GM23338 (cell line): ENCODE data around the gene TLR3. TPM values are rescaled to one million over a fixed set of nuclear protein-coding genes. Genes with fewer than 3 reads are reported as not detected.
"Not testable (repeated sequence)": the region's sequence is repeated elsewhere in the genome, so short reads cannot be mapped to it uniquely, and the experiment has no call there.

Source experiments
- ATAC-seq: fragments of 200-7000 bp; cut with Tn5 transposase; 3 replicates; pipeline ENCODE4 v1.9.1; 2020
- DNase-seq: peaks from one replicate; pipeline ENCODE4 v3.0.0-alpha.2; 2015; ENCODE audit warnings: low spot score
- H2AFZ ChIP-seq: fragments of 200-600 bp; sonication (generic); 2 replicates; pipeline ENCODE4 v1.8.0; 2016; ENCODE audit warnings: antibody characterized with exemption, mild to moderate bottlenecking, moderate library complexity
- H3F3A ChIP-seq: fragments of 200-600 bp; sonication (generic); replicated peaks from 2 replicates; pipeline ENCODE4 v1.8.0; 2017; ENCODE audit warnings: antibody characterized with exemption, mixed run types, low read depth
- H3K27ac ChIP-seq: fragments of 200-600 bp; sonication (generic); 2 replicates; pipeline ENCODE4 v1.6.1; 2016; ENCODE audit warnings: low read depth
- H3K27me3 ChIP-seq: fragments of 200-600 bp; sonication (generic); 2 replicates; pipeline ENCODE4 v1.8.0; 2016; ENCODE audit warnings: mild to moderate bottlenecking, mixed run types, moderate library complexity; ENCODE audit not compliant: insufficient read depth
- H3K36me3 ChIP-seq: fragments of 200-600 bp; sonication (generic); 2 replicates; pipeline ENCODE4 v1.8.0; 2016; ENCODE audit warnings: mild to moderate bottlenecking; ENCODE audit not compliant: insufficient read depth
- H3K4me1 ChIP-seq: fragments of 200-600 bp; sonication (generic); 2 replicates; pipeline ENCODE4 v1.8.0; 2016; ENCODE audit warnings: mild to moderate bottlenecking, moderate library complexity; ENCODE audit not compliant: insufficient read depth
- H3K4me2 ChIP-seq: fragments of 200-600 bp; sonication (generic); 2 replicates; pipeline ENCODE4 v1.7.1; 2017; ENCODE audit warnings: mixed run types
- H3K4me3 ChIP-seq: fragments of 200-600 bp; sonication (generic); 2 replicates; pipeline ENCODE4 v1.6.1; 2016; ENCODE audit warnings: mixed run types
- H3K79me2 ChIP-seq: fragments of 200-600 bp; sonication (generic); replicated peaks from 2 replicates; pipeline ENCODE4 v1.8.0; 2017; ENCODE audit warnings: mild to moderate bottlenecking; ENCODE audit not compliant: insufficient read depth
- H3K9me2 ChIP-seq: fragments of 200-600 bp; sonication (generic); 2 replicates; pipeline ENCODE4 v1.8.0; 2017; ENCODE audit not compliant: insufficient read depth
- H4K20me1 ChIP-seq: fragments of 200-600 bp; sonication (generic); replicated peaks from 2 replicates; pipeline ENCODE4 v1.8.0; 2017; ENCODE audit warnings: mild to moderate bottlenecking; ENCODE audit not compliant: insufficient read depth
- H3K27ac Mint-ChIP-seq: 2 replicates; pipeline ENCODE4 v1.8.0; 2020; ENCODE audit warnings: inconsistent platforms, mild to moderate bottlenecking, moderate library complexity, mixed read lengths
- H3K27me3 Mint-ChIP-seq: 3 replicates; pipeline ENCODE4 v1.8.0; 2022; ENCODE audit warnings: low read depth, mild to moderate bottlenecking, moderate library complexity, mixed read lengths, inconsistent platforms; ENCODE audit not compliant: insufficient read depth, poor library complexity
- H3K36me3 Mint-ChIP-seq: 3 replicates; pipeline ENCODE4 v1.8.0; 2021; ENCODE audit warnings: low read depth, mild to moderate bottlenecking, inconsistent platforms, moderate library complexity, mixed read lengths
- H3K4me1 Mint-ChIP-seq: 3 replicates; pipeline ENCODE4 v1.8.0; 2020; ENCODE audit warnings: mild to moderate bottlenecking, inconsistent platforms, mixed read lengths
- H3K4me3 Mint-ChIP-seq: 3 replicates; pipeline ENCODE4 v1.8.0; 2021; ENCODE audit warnings: moderate library complexity, mild to moderate bottlenecking, inconsistent platforms, mixed read lengths
- H3K9me3 Mint-ChIP-seq: 3 replicates; pipeline ENCODE4 v1.8.0; 2020; ENCODE audit warnings: moderate library complexity, mild to moderate bottlenecking, inconsistent platforms, mixed read lengths
- EZH2phosphoT487 ChIP-seq: fragments of 200-600 bp; sonication (generic); IDR thresholded peaks from one replicate; pipeline ENCODE4 v1.8.1; 2018; ENCODE audit warnings: antibody characterized with exemption; ENCODE audit not compliant: unreplicated experiment
- NANOG ChIP-seq: IDR thresholded peaks from 2 replicates; pipeline ENCODE4 v1.6.1; 2016; ENCODE audit warnings: antibody characterized with exemption, borderline replicate concordance
- ZNF114 ChIP-seq: fragments of 250-450 bp; sonication (Bioruptor Pico); IDR thresholded peaks from 2 replicates; pipeline ENCODE4 v1.5.0; 2020; ENCODE audit warnings: mild to moderate bottlenecking, moderate library complexity
- ZNF331 ChIP-seq: fragments of 250-450 bp; sonication (Bioruptor Pico); IDR thresholded peaks from 2 replicates; pipeline ENCODE4 v1.5.0; 2020; ENCODE audit warnings: low read depth, mild to moderate bottlenecking, moderate library complexity
- polyA plus RNA-seq: library from polyadenylated mRNA; unstranded; fragments of >200 nt; fragmentation: Nextera tagmentation; extraction: Ambion mirVana; gene quantifications from 2 replicates; pipeline ENCODE4 v1.2.1, GENCODE V29; 2016
- total RNA-seq: library from RNA; depleted of rRNA; stranded (reverse); fragments of >200 nt; shearing (Covaris generic); gene quantifications from 2 replicates; pipeline ENCODE4 v1.2.3, GENCODE V29; 2014

Gene TLR3
- total and polyA plus RNA-seq, 2 experiments from 2014 or later, result 0.32 to 0.38 TPM

DNA sequence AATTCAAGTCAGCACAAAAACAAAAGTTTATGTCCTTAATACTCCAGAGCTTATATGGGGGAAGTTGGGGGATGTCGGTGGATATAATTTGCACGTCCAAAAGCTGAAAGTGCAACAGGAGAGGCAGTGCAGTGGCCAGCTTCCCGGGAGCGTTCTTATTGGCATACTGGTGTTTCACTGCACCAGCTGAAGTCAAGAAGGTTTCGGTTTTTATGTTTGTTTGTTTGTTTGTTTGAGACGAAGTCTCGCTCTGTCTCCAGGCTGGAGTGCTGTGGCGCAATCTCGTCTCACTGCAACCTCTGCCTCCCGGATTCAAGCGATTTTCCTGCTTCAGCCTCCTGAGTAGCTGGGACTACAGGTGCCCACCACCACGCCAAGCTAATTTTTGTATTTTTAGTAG, 28.6 kb upstream of the TLR3 start:
- peaks cover 12% of the 10 kb centered on the region for H3K27me3 Mint-ChIP-seq
- peaks cover 6% of the 10 kb centered on the region for H3K4me1 Mint-ChIP-seq
- H3K4me3 Mint-ChIP-seq, result no peak overlapping the region
- no peak for TF ChIP-seq ZNF114
- TF ChIP-seq ZNF331 (CRISPR knock-in tag), result no peak
- ATAC-seq, result no peak
- Histone ChIP-seq H3K36me3 (no peaks in the 10 kb centered on the region; the same call in 1 of the 2 replicates), H3K4me2 (no peak overlapping the region), H3F3A (peaks cover 2% of the 10 kb centered on the region; the same call in 1 of the 2 replicates), H3K9me2 (no peaks in the 10 kb centered on the region), H3K4me3 (no peak overlapping the region), H2AFZ (no peak overlapping the region), H3K4me1 (peaks cover 6% of the 10 kb centered on the region), H3K79me2 (no peaks in the 10 kb centered on the region), H4K20me1 (no peaks in the 10 kb centered on the region), H3K27ac (no peak overlapping the region), H3K27me3 (no peaks in the 10 kb centered on the region)
- H3K36me3 Mint-ChIP-seq, result peaks cover 22% of the 10 kb centered on the region
- no peak for DNase-seq
- H3K9me3 Mint-ChIP-seq, result peaks cover 23% of the 10 kb centered on the region
- no peak overlapping the region for H3K27ac Mint-ChIP-seq

DNA sequence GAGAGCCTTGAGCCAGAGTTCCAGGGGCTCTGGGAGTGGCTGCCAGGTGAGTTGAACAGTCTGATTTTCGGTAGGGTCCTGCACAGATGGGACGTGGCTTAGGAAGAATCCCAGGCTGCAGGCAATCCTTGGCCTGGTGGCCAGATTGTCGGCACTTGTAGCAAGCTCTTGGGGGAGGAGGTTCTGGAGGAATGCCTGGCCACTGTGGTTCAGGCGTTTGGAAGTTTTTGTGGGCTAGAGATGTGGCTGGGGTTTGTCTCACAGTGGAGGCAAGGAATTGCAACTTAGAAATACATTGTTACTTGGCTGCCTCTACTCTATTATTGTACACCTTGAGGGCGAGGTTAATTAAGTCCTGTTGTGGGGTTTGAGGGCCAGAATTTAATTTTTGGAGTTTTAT, 21.5 kb upstream of the TLR3 start:
- not testable (repeated sequence) for H3K36me3 ChIP-seq, H3K4me3 Mint-ChIP-seq, H3K27ac ChIP-seq, H3K9me2 ChIP-seq, H2AFZ ChIP-seq, H3K4me1 ChIP-seq, H3K4me1 Mint-ChIP-seq, H3K9me3 Mint-ChIP-seq, DNase-seq, H3K36me3 Mint-ChIP-seq, H4K20me1 ChIP-seq, ATAC-seq, H3K4me3 ChIP-seq, H3K27ac Mint-ChIP-seq, H3F3A ChIP-seq, H3K27me3 Mint-ChIP-seq, H3K4me2 ChIP-seq, H3K27me3 ChIP-seq, H3K79me2 ChIP-seq

DNA sequence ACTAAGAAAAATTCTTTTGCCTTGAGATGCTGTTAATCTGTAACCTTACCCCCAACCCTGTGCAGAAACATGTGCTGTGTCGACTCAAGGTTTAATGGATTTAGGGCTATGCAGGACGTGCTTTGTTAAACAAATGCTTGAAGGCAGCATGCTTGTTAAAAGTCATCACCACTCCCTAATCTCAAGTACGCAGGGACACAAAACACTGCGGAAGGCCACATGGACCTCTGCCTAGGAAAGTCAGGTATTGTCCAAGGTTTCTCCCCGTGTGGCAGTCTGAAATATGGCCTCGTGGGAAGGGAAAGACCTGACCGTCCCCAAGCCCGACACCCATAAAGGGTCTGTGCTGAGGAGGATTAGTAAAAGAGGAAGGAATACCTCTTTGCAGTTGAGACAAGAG, 18.8 kb upstream of the TLR3 start:
- H3K4me1 Mint-ChIP-seq, H3K27ac Mint-ChIP-seq, ATAC-seq: not testable (repeated sequence)

DNA sequence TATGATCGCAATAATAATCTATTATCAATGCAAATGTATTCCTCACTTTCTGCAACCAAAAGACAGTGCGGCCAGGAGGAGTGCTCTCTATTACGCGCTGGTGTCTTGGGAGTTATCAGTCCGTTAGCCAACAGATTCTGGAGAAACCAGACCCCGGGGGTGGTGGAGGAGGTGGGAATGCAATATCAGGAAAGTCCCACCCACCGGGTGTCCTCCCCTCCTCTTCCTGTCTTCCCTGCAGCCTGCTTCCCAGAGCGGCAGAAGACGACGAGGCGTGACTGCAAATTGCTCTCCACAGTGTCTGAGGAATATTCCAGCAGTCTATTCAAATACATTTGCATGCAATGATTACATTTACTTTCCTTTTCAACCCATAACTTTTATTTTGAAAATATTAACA, 17.9 kb upstream of the TLR3 start:
- H3K27ac Mint-ChIP-seq, result no peak overlapping the region
- H3K4me1 Mint-ChIP-seq, result no peaks in the 10 kb centered on the region
- H3K9me2 ChIP-seq, result no peaks in the 10 kb centered on the region
- no peaks in the 10 kb centered on the region for H3K36me3 ChIP-seq
- H4K20me1 ChIP-seq, result no peaks in the 10 kb centered on the region
- no peaks in the 10 kb centered on the region for H3F3A ChIP-seq
- H3K27ac ChIP-seq, result no peak overlapping the region
- ATAC-seq (no peak), DNase-seq (no peak)
- no peak overlapping the region for H3K4me3 ChIP-seq
- H3K27me3 ChIP-seq, result no peaks in the 10 kb centered on the region
- peaks cover 5% of the 10 kb centered on the region for H3K27me3 Mint-ChIP-seq
- H3K4me3 Mint-ChIP-seq, result no peak overlapping the region
- H3K4me1 ChIP-seq, result no peaks in the 10 kb centered on the region
- peaks cover 5% of the 10 kb centered on the region; the same call in 2 of the 3 replicates for H3K9me3 Mint-ChIP-seq
- peaks cover 8% of the 10 kb centered on the region; the same call in 2 of the 3 replicates for H3K36me3 Mint-ChIP-seq
- no peaks in the 10 kb centered on the region for H3K79me2 ChIP-seq
- H3K4me2 ChIP-seq, result no peak overlapping the region
- no peak overlapping the region for H2AFZ ChIP-seq
- no peak for TF ChIP-seq EZH2phosphoT487
- no peak for TF ChIP-seq NANOG
- no peak for TF ChIP-seq ZNF114

More for the DNA sequence above, 18.8 kb upstream of the TLR3 start:
- not testable (repeated sequence) for H3K9me2 ChIP-seq, H3F3A ChIP-seq, H3K79me2 ChIP-seq, H3K9me3 Mint-ChIP-seq, H3K4me3 Mint-ChIP-seq, H3K27me3 Mint-ChIP-seq, DNase-seq, H3K4me2 ChIP-seq, H2AFZ ChIP-seq, H3K4me1 ChIP-seq, H3K36me3 Mint-ChIP-seq, H3K27me3 ChIP-seq, H3K36me3 ChIP-seq, H3K27ac ChIP-seq, H4K20me1 ChIP-seq, H3K4me3 ChIP-seq
